AG09309 (cell line): Measurements from ENCODE around the gene KLHL21.

Experiments
- DNase-seq: peaks from one replicate; pipeline ENCODE4 v3.0.0-alpha.2; 2010; ENCODE audit warnings: low read depth
- H3K4me3 ChIP-seq: 2 replicates; pipeline ENCODE4 v1.5.1; 2011; ENCODE audit warnings: mild to moderate bottlenecking, low read depth, low read length, moderate library complexity; ENCODE audit not compliant: control insufficient read depth
- CTCF ChIP-seq: IDR thresholded peaks from 2 replicates; pipeline ENCODE4 v1.5.1; 2011; ENCODE audit warnings: mild to moderate bottlenecking, low read depth, low read length, inconsistent platforms; ENCODE audit not compliant: insufficient read depth, control insufficient read depth; ENCODE audit errors: missing control alignments

Gene KLHL21

GRCh38 chr1:6582370-6582769 lies 20.3 kb downstream of the KLHL21 start:
- no peak overlapping the region for H3K4me3 ChIP-seq
- no peak for TF ChIP-seq CTCF
- no peak for DNase-seq

- DNase-seq = no peak
- TF ChIP-seq CTCF = no peak
- no peak overlapping the region for H3K4me3 ChIP-seq
Observed at GRCh38 chr1:6581561-6582305, 20.9 kb downstream of the KLHL21 start.

GRCh38 chr1:6580593-6581409 lies 21.9 kb downstream of the KLHL21 start:
- H3K4me3 ChIP-seq = peak overlapping the region; percentile 72
- DNase-seq = no peak
- TF ChIP-seq CTCF = peak; percentile 25

GRCh38 chr1:6580119-6580592 lies 22.5 kb downstream of the KLHL21 start:
- H3K4me3 ChIP-seq = peak overlapping the region; percentile 72
- DNase-seq = no peak
- TF ChIP-seq CTCF = no peak

DNA sequence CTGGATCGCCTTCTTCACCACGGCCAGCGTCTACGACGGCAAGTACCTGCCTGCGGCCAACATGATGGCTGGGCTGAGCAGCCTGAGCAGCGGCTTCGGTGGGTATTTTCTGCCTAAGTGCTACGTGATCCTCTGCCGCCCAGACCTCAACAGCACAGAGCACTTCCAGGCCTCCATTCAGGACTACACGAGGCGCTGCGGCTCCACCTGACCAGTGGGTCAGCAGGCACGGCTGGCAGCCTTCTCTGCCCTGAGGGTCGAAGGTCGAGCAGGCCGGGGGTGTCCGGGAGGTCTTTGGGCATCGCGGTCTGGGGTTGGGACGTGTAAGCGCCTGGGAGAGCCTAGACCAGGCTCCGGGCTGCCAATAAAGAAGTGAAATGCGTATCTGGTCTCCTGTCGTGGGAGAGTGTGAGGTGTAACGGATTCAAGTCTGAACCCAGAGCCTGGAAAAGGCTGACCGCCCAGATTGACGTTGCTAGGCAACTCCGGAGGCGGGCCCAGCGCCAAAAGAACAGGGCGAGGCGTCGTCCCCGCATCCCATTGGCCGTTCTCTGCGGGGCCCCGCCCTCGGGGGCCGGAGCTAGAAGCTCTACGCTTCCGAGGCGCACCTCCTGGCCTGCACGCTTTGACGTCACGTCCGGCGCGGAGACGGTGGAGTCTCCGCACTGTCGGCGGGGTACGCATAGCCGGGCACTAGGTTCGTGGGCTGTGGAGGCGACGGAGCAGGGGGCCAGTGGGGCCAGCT lies 23.1 kb downstream of the KLHL21 start, which contains the start of gene ZBTB48:
ZBTB48 (plus strand) TSS at position 621 of the 745 bp plus-strand sequence. CDS start 616 bp downstream, outside the sequence.
- no peak for TF ChIP-seq CTCF
- H3K4me3 ChIP-seq = peak within 1 kb of the TSS; percentile 72
- DNase-seq = peak; percentile 77
